ENCODE measurements around the gene PCSK4.

- TF ChIP-seq POLR2A (IDR thresholded peaks at IDR 0.05; ENCODE audit: low read length): no peak
- TF ChIP-seq GATA1 (IDR thresholded peaks at IDR 0.05; ENCODE audit: low read depth, low read length): no peak
Measured at GRCh38 chr19:1434577-1435060, 55.5 kb downstream of the PCSK4 start.

All from erythroblast (primary cell).